HK-2 (cell line): Measurements from ENCODE around the gene CFAP65.

Experiments used
- DNase-seq: peaks from one replicate; pipeline ENCODE4 v3.0.0-alpha.2; 2018; ENCODE audit not compliant: unreplicated experiment

CFAP65 gene, protein sequence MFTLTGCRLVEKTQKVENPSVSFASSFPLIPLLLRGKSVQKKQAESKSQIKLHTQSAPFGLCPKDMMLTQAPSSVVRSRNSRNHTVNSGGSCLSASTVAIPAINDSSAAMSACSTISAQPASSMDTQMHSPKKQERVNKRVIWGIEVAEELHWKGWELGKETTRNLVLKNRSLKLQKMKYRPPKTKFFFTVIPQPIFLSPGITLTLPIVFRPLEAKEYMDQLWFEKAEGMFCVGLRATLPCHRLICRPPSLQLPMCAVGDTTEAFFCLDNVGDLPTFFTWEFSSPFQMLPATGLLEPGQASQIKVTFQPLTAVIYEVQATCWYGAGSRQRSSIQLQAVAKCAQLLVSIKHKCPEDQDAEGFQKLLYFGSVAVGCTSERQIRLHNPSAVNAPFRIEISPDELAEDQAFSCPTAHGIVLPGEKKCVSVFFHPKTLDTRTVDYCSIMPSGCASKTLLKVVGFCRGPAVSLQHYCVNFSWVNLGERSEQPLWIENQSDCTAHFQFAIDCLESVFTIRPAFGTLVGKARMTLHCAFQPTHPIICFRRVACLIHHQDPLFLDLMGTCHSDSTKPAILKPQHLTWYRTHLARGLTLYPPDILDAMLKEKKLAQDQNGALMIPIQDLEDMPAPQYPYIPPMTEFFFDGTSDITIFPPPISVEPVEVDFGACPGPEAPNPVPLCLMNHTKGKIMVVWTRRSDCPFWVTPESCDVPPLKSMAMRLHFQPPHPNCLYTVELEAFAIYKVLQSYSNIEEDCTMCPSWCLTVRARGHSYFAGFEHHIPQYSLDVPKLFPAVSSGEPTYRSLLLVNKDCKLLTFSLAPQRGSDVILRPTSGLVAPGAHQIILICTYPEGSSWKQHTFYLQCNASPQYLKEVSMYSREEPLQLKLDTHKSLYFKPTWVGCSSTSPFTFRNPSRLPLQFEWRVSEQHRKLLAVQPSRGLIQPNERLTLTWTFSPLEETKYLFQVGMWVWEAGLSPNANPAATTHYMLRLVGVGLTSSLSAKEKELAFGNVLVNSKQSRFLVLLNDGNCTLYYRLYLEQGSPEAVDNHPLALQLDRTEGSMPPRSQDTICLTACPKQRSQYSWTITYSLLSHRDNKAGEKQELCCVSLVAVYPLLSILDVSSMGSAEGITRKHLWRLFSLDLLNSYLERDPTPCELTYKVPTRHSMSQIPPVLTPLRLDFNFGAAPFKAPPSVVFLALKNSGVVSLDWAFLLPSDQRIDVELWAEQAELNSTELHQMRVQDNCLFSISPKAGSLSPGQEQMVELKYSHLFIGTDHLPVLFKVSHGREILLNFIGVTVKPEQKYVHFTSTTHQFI (N-terminal part only)

GRCh38 chr2:219041252-219041651 is at the start of gene CFAP65:
TSS of gene CFAP65 (minus strand) at chr2:219041516. CDS start at chr2:219039048, 2,468 bp downstream.
- DNase-seq: no peak

DNA sequence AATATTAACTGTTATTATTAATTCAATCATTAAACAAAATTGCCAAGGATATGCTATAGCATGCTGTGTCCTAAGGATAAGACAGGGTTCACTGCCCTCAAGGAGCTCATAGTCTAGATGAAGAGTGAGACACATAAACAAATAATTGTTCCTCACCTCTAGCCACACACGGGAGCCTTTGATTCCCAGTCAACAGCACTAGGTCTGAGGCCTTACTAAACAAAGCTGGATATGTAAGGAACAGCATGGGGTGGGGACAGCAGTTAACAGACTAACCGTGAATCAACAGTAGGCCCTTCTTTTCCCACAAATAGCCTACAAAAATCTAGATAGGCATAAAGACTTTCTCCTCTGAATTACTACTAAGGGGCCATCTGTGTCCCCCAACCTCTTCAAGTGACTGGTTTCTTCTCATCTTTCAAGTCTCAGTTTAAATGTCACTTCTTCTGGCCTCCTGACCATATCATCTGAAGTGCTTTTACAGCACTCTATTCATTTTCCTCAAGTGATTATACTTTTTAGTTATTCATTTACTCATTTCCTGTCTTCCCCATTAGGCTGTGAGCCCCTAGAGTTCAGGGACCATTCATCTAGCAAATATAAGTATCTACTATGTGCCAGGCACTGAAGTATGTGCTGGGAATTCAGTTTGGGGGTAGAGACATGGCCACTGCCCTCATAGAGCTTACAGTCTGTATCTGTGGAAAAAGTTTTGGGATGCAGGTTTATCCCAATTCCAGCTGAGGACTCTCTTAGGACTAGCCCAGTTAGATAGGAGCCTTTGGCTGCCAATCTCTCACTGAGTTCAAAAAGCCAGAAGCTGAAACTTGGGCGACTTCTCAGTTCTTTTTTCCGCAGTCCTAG is 49.4 kb upstream of the CFAP65 start:
- no peak for DNase-seq

GRCh38 chr2:219089330-219089729 is 48.0 kb upstream of the CFAP65 start:
- DNase-seq: no peak

- no peak for DNase-seq
Measured at GRCh38 chr2:219087848-219088247, 46.5 kb upstream of the CFAP65 start.

- DNase-seq: no peak
Measured at GRCh38 chr2:219087361-219087760, 46.0 kb upstream of the CFAP65 start.

DNA sequence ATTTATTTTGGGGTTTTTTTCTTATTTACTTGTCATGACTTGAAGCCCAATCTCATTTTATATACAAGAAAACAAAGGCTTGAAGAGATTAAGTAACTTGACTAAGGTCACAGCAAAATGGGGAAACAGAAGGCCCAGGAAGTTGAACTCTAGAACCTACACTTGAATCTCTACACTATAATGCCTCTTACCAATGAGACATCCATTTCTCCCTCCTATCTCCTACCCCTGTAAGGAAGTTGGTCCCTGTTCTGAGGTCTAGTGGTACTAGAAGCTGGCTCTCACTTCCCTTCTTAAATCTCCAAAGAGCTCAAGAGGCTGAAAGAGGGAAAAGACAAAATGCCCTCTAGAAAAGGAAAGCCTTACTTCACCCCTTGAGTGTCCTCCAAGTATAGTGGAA is 44.9 kb upstream of the CFAP65 start:
- no peak for DNase-seq

DNA sequence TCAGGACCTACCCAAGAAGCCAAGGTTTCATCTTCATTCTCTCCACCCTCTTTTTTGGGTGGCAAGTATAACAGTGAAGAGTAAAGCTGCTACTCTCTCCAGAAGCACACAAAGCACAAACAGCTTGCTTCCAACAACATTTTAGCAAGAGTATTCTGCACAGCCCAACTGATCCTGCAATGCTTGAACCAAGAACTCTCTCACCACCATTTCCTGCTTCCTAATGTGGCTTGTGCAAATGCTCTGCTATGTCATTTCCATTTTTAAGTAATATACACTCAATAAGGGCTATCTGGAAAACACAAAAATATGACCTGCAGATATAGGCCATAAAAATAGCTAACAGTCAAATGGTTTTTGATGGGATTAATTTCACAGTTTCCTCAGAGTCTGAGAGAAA is 43.5 kb upstream of the CFAP65 start:
- DNase-seq: no peak

- no peak for DNase-seq
Measured at GRCh38 chr2:219082332-219082958, 41.1 kb upstream of the CFAP65 start.

GRCh38 chr2:219081701-219082331 is 40.5 kb upstream of the CFAP65 start:
- no peak for DNase-seq

DNA sequence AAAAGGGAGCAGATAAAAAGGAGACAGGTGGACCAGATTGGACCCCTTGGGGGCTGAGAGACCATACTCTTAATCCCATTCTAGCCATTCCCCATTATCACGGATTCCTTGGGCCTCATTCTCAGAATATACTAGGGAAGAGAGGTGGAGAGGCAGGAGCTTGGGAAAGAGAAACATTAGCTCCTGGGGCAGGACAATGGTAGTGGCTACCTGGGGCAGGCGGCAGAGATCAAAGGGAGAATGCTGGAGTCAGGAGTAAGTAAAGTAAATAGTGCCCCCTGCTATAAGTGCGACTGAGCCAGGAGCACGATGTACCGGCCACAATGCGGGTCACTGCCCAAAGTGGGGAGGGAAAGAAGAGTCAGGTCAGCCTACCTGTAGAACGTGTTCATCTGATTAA is 39.8 kb upstream of the CFAP65 start:
- no peak for DNase-seq

GRCh38 chr2:219079417-219079816 is 38.1 kb upstream of the CFAP65 start:
- DNase-seq: no peak

GRCh38 chr2:219078951-219079350 is 37.6 kb upstream of the CFAP65 start:
- DNase-seq: no peak

DNA sequence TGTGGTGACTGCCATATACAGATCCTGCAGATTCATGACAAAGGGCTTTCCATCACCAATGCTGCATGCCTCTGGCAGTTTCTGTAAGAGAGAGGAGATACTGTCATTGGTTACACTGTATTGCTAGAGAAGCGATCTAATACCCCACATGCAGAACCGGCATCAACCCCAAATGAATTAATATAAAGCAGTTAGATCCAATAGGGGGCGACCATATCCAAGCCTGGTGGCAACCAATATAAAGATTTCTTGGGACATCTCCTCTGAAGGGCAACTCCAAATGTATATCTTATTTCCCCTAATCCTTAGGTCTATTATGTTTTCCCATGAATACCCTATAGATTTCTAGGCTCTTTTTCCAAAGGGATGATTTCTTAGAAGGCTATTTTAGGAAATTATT is 36.8 kb upstream of the CFAP65 start:
- no peak for DNase-seq

DNA sequence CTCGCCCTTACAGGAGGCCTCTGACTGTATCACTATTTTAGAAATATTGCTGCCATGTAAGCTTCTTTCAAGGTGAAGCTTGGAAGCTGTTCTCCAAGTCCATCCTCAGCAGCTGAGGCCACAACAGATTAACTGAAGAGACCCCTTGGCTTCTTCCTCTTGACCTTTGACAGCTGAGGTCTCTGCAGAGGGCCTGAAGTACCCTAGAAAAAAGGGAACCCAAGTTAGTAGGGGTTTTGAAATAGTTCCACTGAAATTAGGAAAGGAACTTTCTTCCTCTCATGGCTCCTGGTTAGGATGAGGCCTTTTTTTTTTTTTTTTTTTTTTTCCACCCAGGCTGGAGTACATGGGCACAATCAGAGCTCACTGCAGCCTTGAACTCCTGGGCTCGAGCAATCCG is 34.9 kb upstream of the CFAP65 start:
- no peak for DNase-seq

GRCh38 chr2:219073413-219074129 is 32.3 kb upstream of the CFAP65 start:
- DNase-seq: peak; percentile 26

DNA sequence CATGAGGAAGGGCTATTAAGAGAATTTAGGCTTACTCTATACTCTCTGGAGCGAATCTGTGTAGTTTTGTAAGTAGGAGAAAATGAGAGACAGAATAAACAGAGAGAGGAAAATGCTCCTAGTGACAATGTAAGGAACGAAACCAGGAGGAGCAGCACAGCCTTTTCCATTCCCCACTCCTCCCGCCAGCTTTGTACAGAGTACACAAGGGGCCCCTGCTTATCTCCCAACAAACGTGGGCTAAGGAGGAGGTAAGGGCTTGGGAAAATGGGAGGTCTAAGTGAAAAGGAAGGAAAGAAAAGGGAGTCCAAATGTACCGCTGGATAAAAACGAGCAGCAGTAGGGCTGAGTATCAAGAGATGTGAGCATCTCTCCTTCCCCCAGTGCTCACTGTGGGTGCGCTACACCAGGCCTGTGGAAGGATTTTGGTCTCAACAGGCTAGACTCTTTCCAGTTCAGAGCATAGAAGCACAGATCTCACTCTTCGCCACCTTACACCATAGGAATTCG is 31.5 kb upstream of the CFAP65 start:
- no peak for DNase-seq

DNA sequence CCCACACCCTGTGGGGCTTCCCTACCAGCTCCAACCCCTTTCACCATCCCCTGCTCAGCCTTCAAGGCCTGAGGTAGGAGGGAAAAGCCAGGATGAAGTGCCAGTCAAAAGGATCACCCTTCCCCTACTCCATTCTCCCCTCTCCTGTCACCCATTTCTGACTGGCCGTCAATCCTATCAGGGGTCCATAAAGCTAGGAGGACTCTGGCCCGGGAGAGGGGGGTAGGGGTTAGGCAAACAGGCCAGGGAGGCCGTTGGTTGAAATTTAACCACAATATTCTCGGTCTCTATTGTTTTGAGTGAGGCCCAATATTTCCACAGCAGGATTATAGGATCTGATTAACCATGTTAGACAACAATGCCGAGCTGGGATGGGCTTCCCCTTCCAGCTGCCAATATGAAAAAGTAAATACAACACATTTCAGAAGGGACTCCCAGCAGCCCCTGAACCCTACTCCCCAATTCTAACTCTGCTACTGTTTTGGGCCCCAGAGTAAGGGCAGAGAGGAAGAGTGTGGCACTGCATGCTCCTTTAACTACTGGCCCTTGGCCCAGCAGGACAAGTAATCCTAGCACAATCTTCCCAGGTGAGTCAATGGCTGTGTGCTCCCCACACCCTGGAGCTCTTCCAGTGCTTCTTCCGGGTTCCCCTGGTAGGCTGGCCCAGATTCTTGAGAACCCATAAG is 30.0 kb upstream of the CFAP65 start:
- DNase-seq: peak; percentile 20

GRCh38 chr2:219065484-219065883 is 24.2 kb upstream of the CFAP65 start:
- DNase-seq: no peak

DNA sequence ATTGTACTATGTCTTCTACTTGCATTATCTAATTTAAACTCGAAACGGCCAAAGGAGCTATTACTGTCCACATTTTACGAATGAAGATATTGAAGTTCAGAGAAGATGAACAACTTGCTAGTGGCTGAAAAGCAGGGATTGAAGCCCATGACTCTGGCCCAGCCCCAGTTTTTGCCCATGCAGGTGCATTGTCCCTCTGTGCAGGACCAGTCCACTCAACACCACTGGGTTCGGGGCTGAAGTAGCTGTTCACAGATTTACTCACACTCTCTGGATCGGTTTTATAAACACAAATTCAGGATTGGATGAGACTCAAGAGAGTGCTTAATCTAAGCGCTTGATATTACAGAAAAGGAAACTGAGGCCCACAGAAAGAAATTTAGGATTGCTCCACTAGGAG is 20.8 kb upstream of the CFAP65 start:
- DNase-seq: no peak
